IPS-20b (cell line): ENCODE results near the gene ARHGAP26.

Source experiments
- H3K27ac ChIP-seq: one replicate; pipeline ENCODE4 v1.5.1; 2013; ENCODE audit warnings: low read length
- H3K27me3 ChIP-seq: 2 replicates; pipeline ENCODE4 v1.6.1; 2013; ENCODE audit warnings: mild to moderate bottlenecking, low read length, inconsistent platforms; ENCODE audit not compliant: insufficient read depth
- H3K36me3 ChIP-seq: 2 replicates; pipeline ENCODE4 v1.6.1; 2013; ENCODE audit warnings: low read depth, mild to moderate bottlenecking, inconsistent platforms, low read length, moderate library complexity; ENCODE audit not compliant: insufficient read depth
- H3K4me1 ChIP-seq: 2 replicates; pipeline ENCODE4 v1.6.1; 2013; ENCODE audit warnings: mild to moderate bottlenecking, control low read depth, inconsistent platforms, low read length, moderate library complexity; ENCODE audit not compliant: insufficient read depth
- H3K4me3 ChIP-seq: 2 replicates; pipeline ENCODE4 v1.5.1; 2013; ENCODE audit warnings: mild to moderate bottlenecking, low read length, inconsistent platforms
- H3K9ac ChIP-seq: 2 replicates; pipeline ENCODE4 v1.6.1; 2013; ENCODE audit warnings: low read depth, mild to moderate bottlenecking, inconsistent platforms, low read length, moderate library complexity
- H3K9me3 ChIP-seq: 2 replicates; pipeline ENCODE4 v1.6.1; 2013; ENCODE audit warnings: mild to moderate bottlenecking, low read depth, low read length, inconsistent platforms; ENCODE audit not compliant: insufficient read depth

The ARHGAP26 gene

DNA sequence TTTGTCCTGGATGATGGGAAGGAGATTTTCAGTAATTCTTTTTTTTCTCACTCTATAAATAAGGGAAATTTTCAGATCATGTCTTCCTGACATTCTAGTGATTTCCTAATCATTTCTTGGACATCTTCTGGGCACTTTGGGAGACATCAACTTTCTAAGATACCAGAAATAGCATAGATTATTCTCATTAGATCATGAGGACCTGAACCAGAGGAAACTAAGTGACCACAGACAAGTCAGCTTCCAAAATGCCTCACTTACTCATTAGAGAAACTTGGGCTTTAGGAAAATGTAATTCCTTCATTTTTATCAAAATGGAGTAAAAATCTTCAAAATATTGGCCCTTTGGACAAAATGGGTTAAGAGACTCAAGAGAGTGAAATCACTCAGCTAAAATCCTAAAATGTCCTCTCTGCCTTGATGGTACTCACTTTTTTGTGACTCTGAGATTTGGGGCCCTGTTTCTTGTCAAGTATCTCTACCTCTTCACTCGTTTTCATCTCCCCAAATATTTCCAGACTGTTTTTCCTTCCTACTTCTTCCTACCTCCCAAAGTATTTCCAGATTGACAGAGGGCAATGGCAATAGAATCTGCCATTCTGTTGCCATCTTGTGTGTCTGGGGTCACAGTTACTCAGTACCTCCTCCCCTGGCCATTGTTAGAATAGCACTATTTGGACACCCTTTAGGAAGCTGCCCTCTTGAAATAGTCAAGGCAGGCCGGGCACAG, 438.8 kb downstream of the ARHGAP26 start:
- Histone ChIP-seq H3K36me3 (no peaks in the 10 kb centered on the region), H3K4me1 (peaks cover 9% of the 10 kb centered on the region), H3K9me3 (no peaks in the 10 kb centered on the region), H3K9ac (no peak overlapping the region), H3K27ac (no peak overlapping the region), H3K27me3 (no peaks in the 10 kb centered on the region), H3K4me3 (no peak overlapping the region)

DNA sequence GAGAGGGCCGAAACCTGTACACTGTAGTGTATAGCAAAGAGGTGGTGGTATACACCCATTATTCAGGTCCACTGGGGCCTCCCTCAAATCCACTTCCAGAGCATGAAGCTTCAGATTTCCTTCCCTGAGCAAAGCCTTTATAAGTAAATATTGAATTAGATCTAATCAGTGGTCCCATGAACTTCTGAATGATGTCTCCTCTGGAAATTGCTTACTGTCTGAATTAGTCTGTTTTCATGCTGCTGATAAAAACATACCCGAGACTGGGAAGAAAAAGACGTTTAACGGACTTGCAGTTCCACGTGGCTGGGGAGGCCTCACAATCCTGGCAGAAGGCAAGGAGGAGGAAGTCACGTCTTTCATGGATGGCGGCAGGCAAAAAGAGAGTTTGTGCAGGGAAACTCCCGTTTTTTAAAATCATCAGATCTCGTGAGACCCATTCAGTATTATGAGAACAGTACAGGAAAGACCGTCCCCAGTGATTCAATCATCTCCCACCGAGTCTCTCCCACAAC, 439.8 kb downstream of the ARHGAP26 start:
- H3K4me3 ChIP-seq: no peak overlapping the region
- H3K9me3 ChIP-seq: no peaks in the 10 kb centered on the region
- H3K9ac ChIP-seq: no peak overlapping the region
- no peaks in the 10 kb centered on the region for H3K27me3 ChIP-seq
- no peak overlapping the region for H3K27ac ChIP-seq
- no peaks in the 10 kb centered on the region for H3K36me3 ChIP-seq
- H3K4me1 ChIP-seq: peaks cover 15% of the 10 kb centered on the region

DNA sequence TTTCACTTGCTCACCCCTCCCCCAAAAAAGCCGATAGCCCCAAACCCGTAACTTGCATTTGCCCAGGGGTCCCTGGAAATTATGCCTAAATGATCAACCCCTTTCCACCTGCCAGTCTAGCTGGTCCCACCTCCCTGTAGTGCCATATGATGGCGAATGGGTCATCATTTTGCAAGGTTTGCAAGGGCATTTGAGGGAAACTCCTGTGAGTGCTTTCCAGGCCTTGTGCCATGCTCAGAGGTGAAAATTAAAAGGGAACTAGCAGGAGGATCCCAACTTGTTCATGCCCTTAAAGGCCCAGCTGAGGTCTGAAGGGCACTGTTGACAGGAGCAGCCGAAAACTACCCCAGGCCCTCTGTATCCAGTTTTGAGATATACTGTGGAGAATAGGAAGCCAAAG, 440.4 kb downstream of the ARHGAP26 start:
- Histone ChIP-seq H3K9ac (no peak overlapping the region), H3K36me3 (no peaks in the 10 kb centered on the region), H3K4me1 (peaks cover 15% of the 10 kb centered on the region), H3K4me3 (no peak overlapping the region), H3K9me3 (no peaks in the 10 kb centered on the region), H3K27ac (no peak overlapping the region), H3K27me3 (no peaks in the 10 kb centered on the region)

DNA sequence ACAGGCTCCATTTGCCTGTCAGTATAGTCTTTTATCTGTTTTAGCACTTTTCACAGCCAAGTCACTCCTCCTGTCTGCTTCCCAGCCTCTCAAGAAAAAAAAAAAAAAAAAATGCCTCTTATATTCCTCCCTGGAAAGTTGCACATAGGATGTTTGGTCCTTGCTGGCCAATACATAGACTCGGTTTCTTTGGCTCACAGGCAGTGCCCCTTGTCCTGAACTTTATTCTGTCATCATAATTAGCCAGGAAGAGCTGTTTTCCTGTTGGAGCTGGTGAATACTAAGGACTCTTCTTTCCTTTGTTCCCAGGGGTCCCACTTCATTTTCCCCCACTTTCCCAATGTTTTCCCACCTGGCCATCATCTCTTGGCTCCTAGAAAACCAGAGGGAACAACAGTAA, 442.1 kb downstream of the ARHGAP26 start:
- Histone ChIP-seq H3K36me3 (no peaks in the 10 kb centered on the region), H3K27me3 (no peaks in the 10 kb centered on the region), H3K4me3 (no peak overlapping the region), H3K9ac (no peak overlapping the region), H3K9me3 (no peaks in the 10 kb centered on the region), H3K4me1 (peaks cover 15% of the 10 kb centered on the region), H3K27ac (no peak overlapping the region)

DNA sequence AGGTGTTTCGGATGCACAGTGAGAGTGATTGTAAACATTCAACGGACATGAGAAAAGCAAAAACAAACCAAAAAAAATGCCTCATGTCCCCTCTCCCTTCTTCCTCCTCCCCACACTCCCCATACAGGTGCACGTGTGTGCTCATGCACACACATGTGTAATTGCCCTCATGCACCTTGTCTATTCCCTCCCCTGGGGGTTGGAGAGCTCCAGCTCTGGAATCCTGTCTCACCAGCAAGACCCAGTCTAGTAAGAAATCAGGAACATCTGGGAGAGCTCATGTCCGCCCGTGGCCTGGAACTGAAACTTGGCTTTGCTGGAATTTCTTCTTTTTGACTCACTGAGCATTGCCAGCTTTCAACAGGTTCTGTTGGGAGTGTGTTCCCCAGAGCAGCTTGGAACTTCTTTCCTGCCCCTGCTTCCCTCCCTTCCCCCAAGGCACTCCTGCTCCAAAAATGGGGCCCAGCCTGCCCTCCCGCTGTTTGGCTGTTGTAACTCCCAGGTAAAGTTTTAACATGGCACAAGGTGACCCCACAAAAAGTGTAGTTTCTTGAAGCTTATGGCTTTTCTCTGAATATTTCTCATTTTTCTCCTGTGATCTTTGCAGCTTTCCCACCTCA, 443.2 kb downstream of the ARHGAP26 start:
- H3K4me3 ChIP-seq: no peak overlapping the region
- no peaks in the 10 kb centered on the region for H3K9me3 ChIP-seq
- H3K9ac ChIP-seq: peak overlapping the region; percentile 2; the same call in 1 of the 2 replicates
- H3K36me3 ChIP-seq: no peaks in the 10 kb centered on the region
- no peaks in the 10 kb centered on the region for H3K27me3 ChIP-seq
- H3K4me1 ChIP-seq: peaks cover 15% of the 10 kb centered on the region
- peak overlapping the region; percentile 54 for H3K27ac ChIP-seq

DNA sequence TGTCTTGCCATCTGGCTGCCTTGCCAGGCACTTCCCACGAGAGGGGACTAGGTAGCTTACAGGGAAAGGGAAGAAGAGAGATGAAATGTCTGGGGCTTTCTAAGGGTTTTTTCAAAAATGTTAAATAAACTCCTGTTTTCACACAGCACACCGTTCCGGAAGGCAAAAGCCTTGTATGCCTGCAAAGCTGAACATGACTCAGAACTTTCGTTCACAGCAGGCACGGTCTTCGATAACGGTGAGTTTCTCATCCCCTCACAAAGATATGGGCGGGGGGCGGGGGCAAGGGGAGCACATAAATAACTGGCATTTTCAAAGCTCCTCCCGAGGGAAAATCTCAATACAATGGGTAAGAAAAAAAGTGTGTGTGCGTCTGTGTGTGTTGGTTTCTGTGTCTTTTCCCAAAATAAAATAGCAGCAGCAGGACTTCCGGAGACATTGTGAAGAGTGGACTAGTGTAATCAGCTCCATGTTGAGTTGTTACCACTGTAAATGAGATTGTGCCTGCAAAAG, 443.7 kb downstream of the ARHGAP26 start:
- H3K4me1 ChIP-seq: peaks cover 15% of the 10 kb centered on the region
- no peak overlapping the region for H3K4me3 ChIP-seq
- peak overlapping the region; percentile 54 for H3K27ac ChIP-seq
- peak overlapping the region; percentile 2; the same call in 1 of the 2 replicates for H3K9ac ChIP-seq
- no peaks in the 10 kb centered on the region for H3K36me3 ChIP-seq
- no peaks in the 10 kb centered on the region for H3K27me3 ChIP-seq
- no peaks in the 10 kb centered on the region for H3K9me3 ChIP-seq

DNA sequence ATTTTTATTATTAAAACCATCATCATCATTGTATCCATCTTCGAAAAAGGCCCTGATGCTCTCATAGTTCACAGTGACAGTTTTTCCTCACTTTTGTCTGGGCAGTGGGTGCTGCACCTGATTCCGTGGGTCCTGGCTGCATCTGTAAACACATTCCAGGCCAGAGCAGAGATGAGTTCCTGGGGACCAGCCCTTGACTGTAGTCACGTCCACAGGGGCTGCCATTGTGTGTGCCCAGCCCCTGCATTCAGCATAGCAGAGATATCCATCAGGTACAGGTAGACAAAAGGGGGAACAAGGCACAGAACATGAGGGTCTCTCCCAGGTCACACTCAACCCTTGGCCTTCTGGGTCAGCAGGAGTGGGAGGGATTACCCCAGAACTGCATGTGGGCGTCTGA, 444.3 kb downstream of the ARHGAP26 start:
- Histone ChIP-seq H3K27ac (no peak overlapping the region), H3K4me1 (peaks cover 15% of the 10 kb centered on the region), H3K4me3 (no peak overlapping the region), H3K9me3 (no peaks in the 10 kb centered on the region), H3K36me3 (no peaks in the 10 kb centered on the region), H3K27me3 (no peaks in the 10 kb centered on the region), H3K9ac (no peak overlapping the region)

DNA sequence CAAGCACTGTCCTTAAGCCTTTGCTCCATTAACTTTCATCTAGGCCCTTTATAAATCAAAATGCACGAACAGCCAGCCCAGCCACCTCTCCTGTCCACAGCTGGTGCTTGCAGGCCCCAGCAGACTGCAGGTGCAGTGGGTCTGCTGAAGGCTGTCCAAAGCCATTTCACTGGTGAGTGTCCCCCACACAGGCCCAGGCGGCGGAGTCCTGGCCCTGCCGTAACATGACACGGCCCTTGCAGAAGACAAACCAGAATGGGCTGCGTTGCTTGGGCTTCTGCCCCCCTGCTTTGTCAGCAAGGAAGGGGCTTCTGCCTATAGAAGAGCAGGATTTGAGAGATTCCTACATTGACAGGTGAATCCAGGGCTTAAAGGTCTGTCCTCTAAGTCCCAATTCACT, 444.7 kb downstream of the ARHGAP26 start:
- Histone ChIP-seq H3K4me1 (peaks cover 15% of the 10 kb centered on the region), H3K9ac (no peak overlapping the region), H3K27me3 (no peaks in the 10 kb centered on the region), H3K4me3 (no peak overlapping the region), H3K36me3 (no peaks in the 10 kb centered on the region), H3K27ac (no peak overlapping the region), H3K9me3 (no peaks in the 10 kb centered on the region)

DNA sequence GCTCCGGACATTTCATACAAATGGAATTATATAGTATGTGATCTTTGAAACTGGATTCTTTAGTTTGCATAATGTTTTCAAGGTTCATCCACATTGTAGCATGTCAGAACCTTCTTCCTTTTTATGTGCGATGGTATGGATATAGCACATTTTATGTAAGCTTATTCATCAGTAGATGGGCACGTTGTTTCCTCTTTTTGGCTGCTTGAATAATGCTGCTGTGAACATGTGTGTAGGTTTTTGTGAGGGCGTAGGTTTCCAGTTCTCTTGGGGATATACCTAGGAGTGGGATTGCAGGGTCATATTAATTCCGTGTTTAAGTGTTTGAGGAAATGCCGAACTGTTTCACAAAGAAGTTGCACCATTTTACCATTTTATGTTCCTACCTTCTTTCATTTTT, 445.5 kb downstream of the ARHGAP26 start:
- no peaks in the 10 kb centered on the region for H3K27me3 ChIP-seq
- no peak overlapping the region for H3K9ac ChIP-seq
- no peaks in the 10 kb centered on the region for H3K36me3 ChIP-seq
- peaks cover 15% of the 10 kb centered on the region for H3K4me1 ChIP-seq
- H3K27ac ChIP-seq: no peak overlapping the region
- no peak overlapping the region for H3K4me3 ChIP-seq
- H3K9me3 ChIP-seq: no peaks in the 10 kb centered on the region

DNA sequence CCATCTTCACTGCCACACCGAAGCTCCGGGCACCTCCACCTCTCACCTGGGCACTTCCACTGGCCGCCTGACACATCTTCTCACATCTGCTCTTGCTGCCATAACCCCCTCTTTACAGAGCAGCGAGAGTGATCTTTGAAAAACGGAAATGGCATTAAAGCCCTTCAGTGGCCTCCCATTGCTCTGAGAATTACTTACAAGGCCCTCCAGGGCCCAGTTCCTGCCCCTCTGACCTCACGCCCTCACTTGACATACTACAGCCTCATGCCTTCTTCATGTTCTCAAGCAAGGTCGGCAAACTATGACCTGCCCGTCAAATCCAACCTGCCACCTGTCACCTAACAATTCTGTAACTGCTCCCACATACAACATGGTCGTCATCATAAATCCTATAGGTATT, 446.0 kb downstream of the ARHGAP26 start:
- Histone ChIP-seq H3K4me3 (no peak overlapping the region), H3K9ac (no peak overlapping the region), H3K27me3 (no peaks in the 10 kb centered on the region), H3K27ac (no peak overlapping the region), H3K36me3 (no peaks in the 10 kb centered on the region), H3K9me3 (no peaks in the 10 kb centered on the region), H3K4me1 (peaks cover 15% of the 10 kb centered on the region)

DNA sequence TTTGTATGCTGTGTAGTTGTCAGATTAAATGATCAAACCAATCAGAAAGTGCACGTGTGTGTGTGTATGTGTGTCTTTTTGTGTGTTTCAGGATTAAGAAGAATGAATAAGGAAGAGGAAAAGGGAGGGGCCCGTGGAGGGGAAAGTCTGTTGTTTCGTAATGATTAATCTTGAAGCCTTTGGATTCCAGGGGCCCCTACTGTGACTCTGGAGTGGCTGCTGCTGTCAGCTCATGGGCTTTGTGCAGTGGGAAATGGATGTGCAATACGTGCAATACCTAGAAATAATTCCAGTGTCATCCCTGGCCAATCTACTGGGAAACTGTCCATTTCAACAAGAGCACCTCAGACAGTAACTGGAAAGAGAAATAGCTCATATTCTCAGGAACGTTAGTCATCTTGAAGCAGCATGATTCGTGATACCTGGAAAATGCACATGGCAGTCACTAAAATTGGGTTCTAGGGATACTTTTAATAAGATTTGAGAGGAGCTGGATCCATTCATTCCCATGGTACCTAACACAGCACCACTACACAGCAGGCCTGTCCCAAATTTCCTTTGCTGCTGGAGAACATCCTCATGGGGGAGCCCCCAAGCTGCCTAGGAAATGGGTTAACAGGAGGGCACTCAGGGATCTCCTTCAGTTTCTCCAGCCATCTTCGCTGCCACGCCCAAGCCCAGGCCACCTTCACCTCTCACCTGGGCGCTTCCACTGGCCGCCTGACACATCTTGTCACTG, 447.1 kb downstream of the ARHGAP26 start:
- no peak overlapping the region for H3K4me3 ChIP-seq
- no peak overlapping the region for H3K27ac ChIP-seq
- no peaks in the 10 kb centered on the region for H3K9me3 ChIP-seq
- no peaks in the 10 kb centered on the region for H3K36me3 ChIP-seq
- H3K27me3 ChIP-seq: no peaks in the 10 kb centered on the region
- H3K9ac ChIP-seq: no peak overlapping the region
- H3K4me1 ChIP-seq: peaks cover 15% of the 10 kb centered on the region
